HEK293T (cell line): ENCODE measurements around the gene COL20A1.

Experiments used
- CTCF ChIA-PET: fragments of 350-600 bp; formaldehyde crosslinking; extraction: SDS; loops from one replicate; lab custom pipeline; 2021; ENCODE audit warnings: antibody characterized with exemption, inconsistent platforms; lab: Yijun Ruan, JAX
- POLR2A ChIA-PET: fragments of 350-600 bp; formaldehyde crosslinking; extraction: SDS; loops from one replicate; lab custom pipeline; 2020; ENCODE audit warnings: antibody characterized with exemption, inconsistent platforms; lab: Yijun Ruan, JAX
- DNase-seq: peaks from one replicate; pipeline ENCODE4 v3.0.0; 2012; ENCODE audit warnings: mixed read lengths; ENCODE audit errors: extremely low spot score
- ARNT ChIP-seq: fragments of 450-650 bp; IDR thresholded peaks from 2 replicates; pipeline ENCODE4 v1.6.1; 2017; ENCODE audit warnings: mild to moderate bottlenecking
- BHLHE40 ChIP-seq: fragments of 450-650 bp; IDR thresholded peaks from 2 replicates; pipeline ENCODE4 v1.6.1; 2016; ENCODE audit warnings: mild to moderate bottlenecking, moderate library complexity, borderline replicate concordance
- CTBP1 ChIP-seq: fragments of 450-650 bp; IDR thresholded peaks from 2 replicates; pipeline ENCODE4 v1.6.1; 2016; ENCODE audit warnings: borderline replicate concordance
- ELF4 ChIP-seq: fragments of 450-650 bp; IDR thresholded peaks from 2 replicates; pipeline ENCODE4 v1.6.1; 2017; ENCODE audit warnings: antibody characterized with exemption
- FOXA1 ChIP-seq: fragments of 450-650 bp; IDR thresholded peaks from 2 replicates; pipeline ENCODE4 v1.6.1; 2016; ENCODE audit warnings: mild to moderate bottlenecking
- FOXK2 ChIP-seq: fragments of 450-650 bp; IDR thresholded peaks from 2 replicates; pipeline ENCODE4 v1.6.1; 2016; ENCODE audit warnings: mild to moderate bottlenecking
- FOXM1 ChIP-seq: fragments of 450-650 bp; IDR thresholded peaks from 2 replicates; pipeline ENCODE4 v1.6.1; 2017; ENCODE audit warnings: mild to moderate bottlenecking, borderline replicate concordance
- HDGF ChIP-seq: fragments of 450-650 bp; IDR thresholded peaks from 2 replicates; pipeline ENCODE4 v1.6.1; 2017; ENCODE audit warnings: antibody characterized with exemption, borderline replicate concordance
- L3MBTL2 ChIP-seq: fragments of 450-650 bp; conservative IDR thresholded peaks from 2 replicates; pipeline ENCODE4 v1.6.1; 2016; ENCODE audit warnings: mild to moderate bottlenecking
- LEF1 ChIP-seq: fragments of 450-650 bp; IDR thresholded peaks from 2 replicates; pipeline ENCODE4 v1.6.1; 2017; ENCODE audit warnings: mild to moderate bottlenecking, borderline replicate concordance
- NFRKB ChIP-seq: fragments of 450-650 bp; IDR thresholded peaks from 2 replicates; pipeline ENCODE4 v1.6.1; 2016; ENCODE audit warnings: mild to moderate bottlenecking, moderate library complexity
- PKNOX1 ChIP-seq: fragments of 450-650 bp; IDR thresholded peaks from 2 replicates; pipeline ENCODE4 v1.6.1; 2016
- SP1 ChIP-seq: fragments of 450-650 bp; IDR thresholded peaks from 2 replicates; pipeline ENCODE4 v1.6.1; 2017
- SUZ12 ChIP-seq: fragments of 450-650 bp; IDR thresholded peaks from 2 replicates; pipeline ENCODE4 v1.6.1; 2016; ENCODE audit warnings: mild to moderate bottlenecking
- TARDBP ChIP-seq: fragments of 450-650 bp; IDR thresholded peaks from 2 replicates; pipeline ENCODE4 v1.6.1; 2016
- ZNF384 ChIP-seq: fragments of 450-650 bp; IDR thresholded peaks from 2 replicates; pipeline ENCODE4 v1.6.1; 2016

Gene COL20A1

GRCh38 chr20:63367446-63368055 is 74.6 kb downstream of the COL20A1 start:
- ChIA-PET CTCF (interaction anchor here (1.5 kb wide), 2 partner anchors 11 to 14 kb away, joined by 5 read pairs; no protein-coding TSS in a partner anchor), POLR2A (no interaction called here)
- DNase-seq, result no peak
- no peak for TF ChIP-seq SUZ12
- TF ChIP-seq ARNT, result no peak
- TF ChIP-seq NFRKB, result no peak
- no peak for TF ChIP-seq CTBP1
- TF ChIP-seq HDGF, result no peak
- TF ChIP-seq L3MBTL2, result no peak
- no peak for TF ChIP-seq PKNOX1
- TF ChIP-seq TARDBP, result no peak
- no peak for TF ChIP-seq FOXK2

GRCh38 chr20:63368151-63368550 is 75.2 kb downstream of the COL20A1 start:
- TF ChIP-seq HDGF (no peak), TARDBP (no peak), ARNT (no peak), LEF1 (no peak), FOXM1 (no peak), NFRKB (no peak), PKNOX1 (no peak), ELF4 (no peak), BHLHE40 (no peak), L3MBTL2 (no peak), ZNF384 (no peak), CTBP1 (no peak)
- POLR2A ChIA-PET, result no interaction called here

GRCh38 chr20:63369024-63369530 is 76.1 kb downstream of the COL20A1 start:
- ChIA-PET CTCF (interaction anchor here (1.5 kb wide), 1 partner anchor 9 kb away, joined by 5 read pairs; no protein-coding TSS in a partner anchor), POLR2A (no interaction called here)
- DNase-seq, result no peak
- no peak for TF ChIP-seq FOXK2
- no peak for TF ChIP-seq ELF4
- TF ChIP-seq BHLHE40, result no peak
- TF ChIP-seq NFRKB, result no peak
- TF ChIP-seq FOXA1, result no peak
- no peak for TF ChIP-seq L3MBTL2
- TF ChIP-seq TARDBP, result no peak
- no peak for TF ChIP-seq ARNT
- no peak for TF ChIP-seq SUZ12
- TF ChIP-seq HDGF, result no peak
- TF ChIP-seq ZNF384, result no peak
- TF ChIP-seq SP1, result no peak
- TF ChIP-seq PKNOX1, result no peak

More at GRCh38 chr20:63368151-63368550, 75.2 kb downstream of the COL20A1 start:
- CTCF ChIA-PET, result interaction anchor here (1.5 kb wide), 2 partner anchors 10 to 14 kb away, joined by 5 read pairs; no protein-coding TSS in a partner anchor
- DNase-seq, result no peak

- ChIA-PET CTCF (interaction anchor here (1.1 to 1.5 kb wide), 2 partner anchors 12 to 61 kb away, joined by 3 to 8 read pairs; no protein-coding TSS in a partner anchor), POLR2A (no interaction called here)
- TF ChIP-seq ARNT (no peak), TARDBP (no peak), PKNOX1 (no peak), NFRKB (no peak), ELF4 (no peak), SP1 (no peak), HDGF (no peak), ZNF384 (no peak)
- DNase-seq, result no peak
Observed at GRCh38 chr20:63369724-63370617, 77.0 kb downstream of the COL20A1 start.

- CTCF ChIA-PET, result interaction anchor here (1.1 to 1.5 kb wide), 2 partner anchors 11 to 62 kb away, joined by 3 to 8 read pairs; no protein-coding TSS in a partner anchor
- DNase-seq, result no peak
- TF ChIP-seq ZNF384, result no peak
- TF ChIP-seq NFRKB, result no peak
- POLR2A ChIA-PET, result no interaction called here
Observed at GRCh38 chr20:63370618-63371187, 77.7 kb downstream of the COL20A1 start.
